AML-193 (cell line): ENCODE results near the gene MPST.

Experiments used
- DNase-seq, 2 experiments: peaks; one replicate each; lab custom pipeline; 2025; lab: John Stamatoyannopoulos, UW

Gene MPST

DNA sequence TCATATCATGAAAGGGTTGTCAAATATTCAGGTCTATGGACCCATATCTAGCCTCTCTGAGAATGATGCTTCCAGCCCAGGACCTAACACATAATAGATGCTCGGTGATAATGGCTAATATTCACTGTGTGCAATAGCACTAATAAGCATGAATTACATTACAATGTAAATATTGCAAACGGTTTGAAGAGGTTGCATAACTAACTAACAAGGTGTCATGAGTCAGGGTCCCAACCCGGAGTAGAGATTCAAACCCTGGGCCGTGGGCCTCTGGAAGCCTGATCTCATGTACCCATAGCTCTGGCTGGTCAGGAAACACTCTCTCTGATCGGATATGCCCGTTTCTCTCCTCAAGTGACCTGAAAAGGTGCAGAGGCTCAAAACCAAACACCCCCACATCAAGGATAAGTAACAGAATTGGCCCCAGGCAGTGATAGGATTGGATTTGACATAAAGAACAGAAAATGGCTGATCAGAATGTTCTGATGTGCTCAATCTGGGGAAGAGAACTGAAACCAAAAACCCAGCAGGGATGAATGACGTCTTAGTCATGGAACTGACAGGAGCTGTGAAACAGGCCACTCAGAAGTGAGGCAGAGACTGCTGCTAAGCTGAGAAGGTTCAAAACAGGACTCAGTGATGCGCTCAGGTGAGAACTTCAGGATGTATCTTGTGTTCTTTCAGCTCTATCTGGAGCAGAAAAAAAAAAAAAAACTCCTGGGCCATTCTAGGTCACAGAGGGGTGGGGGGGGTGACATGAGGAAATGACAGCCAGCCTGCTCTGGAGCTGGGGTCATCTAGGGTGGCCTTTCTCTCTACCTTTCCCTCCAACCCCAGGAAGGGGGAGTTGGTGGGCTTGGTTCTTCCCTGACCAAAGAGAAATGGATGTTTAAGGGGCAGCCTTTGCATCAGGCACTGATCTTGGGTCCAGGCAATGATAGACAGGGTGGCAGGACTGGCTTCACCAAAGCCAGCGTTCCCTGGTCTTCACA is 25.4 kb downstream of the MPST start:
- DNase-seq: no peak

DNA sequence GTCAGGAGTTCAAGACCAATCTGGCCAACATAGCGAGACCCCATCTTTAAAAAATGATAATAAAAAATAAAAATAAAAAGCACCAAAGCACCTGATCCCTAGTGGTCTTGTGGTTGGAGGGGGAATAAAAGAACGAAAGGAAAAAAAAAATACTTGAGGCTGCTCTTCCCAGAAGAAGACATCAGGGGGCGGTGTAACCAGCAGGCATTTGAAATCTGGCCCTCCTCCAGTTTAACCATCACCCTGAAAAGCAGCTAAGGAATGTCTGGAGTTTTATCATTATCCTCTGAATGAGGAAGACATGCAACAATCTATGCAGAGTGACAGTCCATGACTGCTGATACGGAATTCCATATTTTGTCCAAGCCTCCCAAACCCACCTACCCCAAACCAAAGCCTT is 26.4 kb downstream of the MPST start:
- peak; percentile 11 to 19 for DNase-seq

- DNase-seq: no peak
Observed at GRCh38 chr22:37046589-37046988, 27.0 kb downstream of the MPST start.

DNA sequence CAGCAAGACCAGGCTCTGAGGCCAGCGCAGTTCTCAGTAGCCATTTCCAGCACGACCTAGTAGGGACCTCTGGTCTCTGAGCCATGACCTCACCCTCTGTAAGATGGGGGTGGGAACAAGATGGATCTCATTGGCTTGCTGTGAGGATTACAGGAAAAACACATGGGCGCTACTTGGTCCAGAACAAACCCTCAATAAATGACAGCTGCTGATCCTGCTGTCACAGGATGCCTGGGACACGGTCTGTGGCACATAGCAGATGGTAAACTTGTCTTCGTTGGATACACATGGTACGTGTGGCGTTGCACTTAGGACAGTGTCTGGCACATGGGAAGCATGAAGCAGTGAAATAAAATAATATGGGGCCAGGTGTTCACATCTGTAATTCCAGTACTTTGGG is 27.5 kb downstream of the MPST start:
- DNase-seq: no peak

DNA sequence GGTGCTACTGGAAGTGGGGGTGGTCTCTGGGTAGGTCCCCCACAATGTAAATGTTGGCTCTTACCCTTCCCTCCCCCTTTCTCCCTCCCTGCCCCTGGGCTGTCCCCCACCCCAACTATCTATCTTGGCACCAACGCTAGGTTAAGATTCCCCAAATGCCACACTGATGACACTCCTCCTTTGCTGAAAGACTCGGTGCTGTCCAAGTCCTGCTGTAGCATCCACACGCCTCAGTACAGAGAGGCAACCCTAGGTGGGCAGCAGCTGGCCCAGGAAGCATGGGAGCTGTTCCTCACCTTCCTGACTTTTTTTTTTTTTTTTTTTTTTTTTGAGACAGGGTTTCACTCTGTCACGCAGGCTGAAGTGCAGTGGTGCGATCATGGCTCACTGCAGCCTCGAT is 28.6 kb downstream of the MPST start:
- no peak for DNase-seq

DNA sequence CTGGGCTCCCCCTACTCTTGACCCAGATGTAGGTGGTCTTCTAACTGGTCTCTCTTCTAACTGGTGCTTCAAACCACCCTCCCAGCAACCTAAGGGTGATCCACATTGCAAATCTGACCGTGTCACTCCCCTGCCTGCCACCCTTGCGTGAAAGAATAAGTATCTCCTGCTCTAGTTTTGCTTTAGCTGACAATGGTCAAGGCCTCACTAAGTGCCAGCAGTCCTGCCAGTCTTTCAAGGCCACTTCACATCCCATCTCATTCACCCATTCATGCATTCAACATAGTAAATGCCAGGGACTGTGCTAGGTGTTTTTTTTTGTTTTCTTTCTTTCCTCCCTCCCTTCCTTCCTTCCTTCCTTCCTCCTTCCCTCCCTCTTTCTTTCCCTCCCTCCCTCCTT is 29.7 kb downstream of the MPST start:
- DNase-seq: no peak

DNA sequence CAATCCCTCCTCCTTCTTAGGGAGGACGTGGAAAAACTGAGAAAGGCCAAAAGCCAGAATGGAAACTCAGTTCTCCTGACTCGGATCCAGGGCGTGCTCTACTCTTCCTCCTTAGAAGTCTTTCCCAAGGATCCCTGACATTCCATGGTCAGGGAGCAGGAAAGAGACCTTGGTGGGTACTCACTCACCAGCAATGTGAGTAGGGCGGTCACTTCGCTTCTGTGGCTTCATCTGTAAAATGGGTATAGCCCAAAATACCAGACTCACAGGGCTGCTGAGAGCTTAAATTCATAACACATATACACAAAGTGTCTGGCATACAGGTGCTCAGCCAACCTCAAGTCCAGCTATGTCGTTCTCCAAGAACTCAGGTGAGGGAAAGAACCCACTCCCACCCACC is 31.4 kb downstream of the MPST start:
- DNase-seq: no peak

DNA sequence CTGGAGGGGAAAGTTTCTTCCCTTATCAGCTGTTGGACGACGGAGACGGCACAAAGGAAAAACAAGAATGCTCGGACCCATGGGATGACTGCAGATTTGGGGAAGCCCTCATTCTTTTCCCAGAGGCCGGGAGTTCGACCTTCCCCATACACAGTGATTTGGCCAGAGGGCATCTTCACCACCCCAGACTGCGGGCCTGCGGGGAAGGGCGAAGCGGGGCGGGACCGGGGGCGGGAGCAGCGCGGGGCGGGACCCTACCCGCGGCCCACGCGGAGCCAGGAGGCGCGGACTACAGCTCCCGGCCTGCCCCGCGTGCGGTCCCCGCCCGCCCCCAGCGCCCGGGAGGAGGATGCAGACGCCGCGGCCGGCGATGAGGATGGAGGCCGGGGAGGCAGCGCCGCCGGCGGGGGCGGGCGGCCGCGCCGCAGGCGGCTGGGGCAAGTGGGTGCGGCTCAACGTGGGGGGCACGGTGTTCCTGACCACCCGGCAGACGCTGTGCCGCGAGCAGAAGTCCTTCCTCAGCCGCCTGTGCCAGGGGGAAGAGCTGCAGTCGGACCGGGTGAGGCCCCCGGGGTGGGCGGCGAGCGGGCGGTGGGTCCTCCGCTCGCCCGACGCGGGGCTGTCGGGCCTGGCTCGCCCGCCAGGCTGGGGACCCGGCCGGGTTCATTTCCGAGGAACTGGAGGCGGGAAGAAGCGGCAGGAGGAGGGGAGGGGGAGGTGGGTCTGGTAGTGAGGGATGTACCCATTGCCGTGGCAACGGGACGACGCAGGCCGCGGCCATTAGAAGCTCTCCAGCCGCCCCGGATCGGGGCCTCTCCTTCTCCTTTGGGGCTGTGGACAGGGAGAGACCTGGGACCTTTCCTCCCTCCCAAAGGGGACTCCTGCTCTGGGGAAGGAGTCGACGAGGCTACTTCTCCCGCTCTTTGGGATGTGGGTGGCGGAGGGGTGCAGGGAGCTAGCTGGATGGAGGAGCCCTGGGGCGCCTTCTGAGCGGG is 32.1 kb downstream of the MPST start, which contains the start of gene KCTD17:
Gene KCTD17 (plus strand): TSS at position 352 of the 995 bp plus-strand sequence. CDS start 19 bp downstream, at position 371.
- DNase-seq: peak; percentile 5 to 18

- no peak for DNase-seq
Observed at GRCh38 chr22:37052386-37053309, 33.1 kb downstream of the MPST start.

GRCh38 chr22:37053310-37054055 is 33.9 kb downstream of the MPST start:
- no peak for DNase-seq

DNA sequence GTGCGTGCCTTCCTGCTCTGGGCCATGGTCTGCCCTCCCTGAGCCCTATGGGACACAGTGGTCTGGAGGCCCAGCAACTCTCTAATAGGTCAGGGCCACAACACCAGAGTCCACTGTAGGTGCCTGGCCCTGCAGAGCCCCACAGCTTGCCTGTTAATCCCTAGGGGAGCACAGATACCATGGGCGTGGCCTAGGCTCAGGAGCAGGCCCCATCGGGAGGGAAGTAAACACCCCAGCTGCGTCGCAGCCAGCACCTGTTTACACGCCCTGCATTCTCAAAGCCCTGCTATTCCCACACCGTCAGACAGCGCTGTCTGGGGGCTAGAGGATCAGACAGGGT is 34.5 kb downstream of the MPST start:
- DNase-seq: no peak

- no peak for DNase-seq
Observed at GRCh38 chr22:37054600-37055365, 35.2 kb downstream of the MPST start.

GRCh38 chr22:37056246-37056645 is 36.7 kb downstream of the MPST start:
- DNase-seq: no peak

GRCh38 chr22:37057226-37057625 is 37.7 kb downstream of the MPST start:
- DNase-seq: no peak

GRCh38 chr22:37057796-37058510 is 38.4 kb downstream of the MPST start:
- DNase-seq: no peak

DNA sequence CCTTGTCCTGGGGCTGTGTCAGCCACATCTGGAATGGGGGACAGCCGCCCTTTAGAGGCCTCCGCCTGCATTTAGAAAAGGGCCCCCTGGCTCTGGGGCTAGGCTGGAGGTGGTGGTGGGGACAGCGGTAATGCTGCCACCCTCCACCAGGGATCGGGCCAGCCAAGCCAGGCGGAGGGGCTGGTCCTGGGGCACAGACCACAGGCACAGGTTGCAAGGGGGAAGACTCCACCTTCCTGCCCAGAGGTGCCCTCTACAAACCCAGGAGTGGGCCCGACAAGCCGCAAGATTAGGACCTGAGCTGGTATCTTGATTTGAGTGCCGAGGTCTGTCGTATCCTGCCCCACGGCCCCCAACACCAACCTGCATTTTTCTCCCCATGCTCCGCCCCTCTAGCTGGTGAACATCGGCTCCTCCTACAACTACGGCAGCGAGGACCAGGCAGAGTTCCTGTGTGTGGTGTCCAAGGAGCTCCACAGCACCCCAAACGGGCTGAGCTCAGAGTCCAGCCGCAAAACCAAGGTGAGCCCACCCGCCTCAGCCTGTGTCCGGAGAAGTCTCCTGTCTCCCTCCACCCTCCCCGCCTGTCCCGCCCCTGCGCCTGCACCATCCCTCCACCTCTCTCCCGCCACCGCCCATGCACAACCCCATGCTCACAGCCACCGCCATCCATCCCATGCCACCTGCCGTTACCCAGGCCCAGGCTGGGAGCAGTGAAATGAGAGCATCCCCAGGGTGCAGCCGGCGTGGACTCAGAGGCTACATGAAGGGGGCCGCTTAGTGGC is 39.6 kb downstream of the MPST start:
- DNase-seq: no peak

- DNase-seq: no peak
Observed at GRCh38 chr22:37059876-37060449, 40.4 kb downstream of the MPST start.
